WTC11 (cell line): ENCODE measurements around the gene PCDHGA10. TPM values are rescaled to one million over a fixed set of nuclear protein-coding genes. Genes with fewer than 3 reads are reported as not detected.

Source experiments
- ATAC-seq: fragments of 200-7000 bp; cut with Tn5 transposase; 2 replicates; pipeline ENCODE4 v1.10.0; 2021; ENCODE audit warnings: mild to moderate bottlenecking, moderate library complexity
- CTCF ChIA-PET: fragments of 300-600 bp; sonication (Branson Sonifier 250); formaldehyde crosslinking; loops from one replicate; lab custom pipeline; 2021; ENCODE audit warnings: antibody characterized with exemption; lab: Charles Lee
- POLR2A ChIA-PET: fragments of 350-600 bp; sonication (Branson Sonifier 250); formaldehyde crosslinking; loops from one replicate; lab custom pipeline; 2021; ENCODE audit warnings: antibody characterized with exemption; lab: Charles Lee
- DNase-seq: peaks from one replicate; pipeline ENCODE4 v3.0.0; 2021; ENCODE audit warnings: low spot score
- H3K27ac Mint-ChIP-seq: 2 replicates; pipeline ENCODE4 v1.8.0; 2021; ENCODE audit warnings: mixed read lengths
- H3K27me3 Mint-ChIP-seq: 2 replicates; pipeline ENCODE4 v1.8.0; 2021; ENCODE audit warnings: low read depth, mild to moderate bottlenecking, moderate library complexity, mixed read lengths
- H3K36me3 Mint-ChIP-seq: 2 replicates; pipeline ENCODE4 v1.8.0; 2021; ENCODE audit warnings: mixed read lengths
- H3K4me1 Mint-ChIP-seq: 2 replicates; pipeline ENCODE4 v1.8.0; 2022; ENCODE audit warnings: mixed read lengths
- H3K4me3 Mint-ChIP-seq: 2 replicates; pipeline ENCODE4 v1.8.0; 2021; ENCODE audit warnings: mild to moderate bottlenecking, moderate library complexity, mixed read lengths
- H3K9me3 Mint-ChIP-seq: 2 replicates; pipeline ENCODE4 v1.8.0; 2021; ENCODE audit warnings: mixed read lengths
- CREB1 ChIP-seq: sonication (generic); formaldehyde crosslinking; IDR thresholded peaks from 2 replicates; pipeline ENCODE4 v1.8.0; 2023; ENCODE audit warnings: mild to moderate bottlenecking, missing genetic modification reagents
- FOXJ3 ChIP-seq: sonication (generic); formaldehyde crosslinking; IDR thresholded peaks from 2 replicates; pipeline ENCODE4 v1.9.0; 2021; ENCODE audit warnings: missing genetic modification reagents, mild to moderate bottlenecking, borderline replicate concordance
- FOXK1 ChIP-seq: sonication (generic); formaldehyde crosslinking; IDR thresholded peaks from 2 replicates; pipeline ENCODE4 v1.8.0; 2022; ENCODE audit warnings: mild to moderate bottlenecking, moderate library complexity, missing genetic modification reagents
- MAX ChIP-seq: sonication (generic); formaldehyde crosslinking; IDR thresholded peaks from 2 replicates; pipeline ENCODE4 v1.8.0; 2022; ENCODE audit warnings: mild to moderate bottlenecking, missing genetic modification reagents
- SMAD3 ChIP-seq: sonication (generic); formaldehyde crosslinking; IDR thresholded peaks from 2 replicates; pipeline ENCODE4 v1.8.0; 2022; ENCODE audit warnings: missing genetic modification reagents, mild to moderate bottlenecking, borderline replicate concordance
- SMAD4 ChIP-seq: sonication (generic); formaldehyde crosslinking; IDR thresholded peaks from 2 replicates; pipeline ENCODE4 v1.8.0; 2022; ENCODE audit warnings: mild to moderate bottlenecking, missing genetic modification reagents
- TEAD1 ChIP-seq: sonication (generic); formaldehyde crosslinking; IDR thresholded peaks from 2 replicates; pipeline ENCODE4 v1.8.0; 2022; ENCODE audit warnings: mild to moderate bottlenecking, missing genetic modification reagents
- USF1 ChIP-seq: sonication (generic); formaldehyde crosslinking; IDR thresholded peaks from 2 replicates; pipeline ENCODE4 v1.8.0; 2022; ENCODE audit warnings: mild to moderate bottlenecking, missing genetic modification reagents
- ZNF121 ChIP-seq: sonication (generic); formaldehyde crosslinking; IDR thresholded peaks from 2 replicates; pipeline ENCODE4 v1.8.0; 2023; ENCODE audit warnings: missing genetic modification reagents
- ZNF532 ChIP-seq: fragments of 250-450 bp; sonication (Bioruptor Pico); IDR thresholded peaks from 2 replicates; pipeline ENCODE4 v1.9.0; 2021; ENCODE audit warnings: mild to moderate bottlenecking, borderline replicate concordance
- total RNA-seq: library from RNA; stranded (reverse); gene quantifications from 3 replicates; pipeline ENCODE4 v1.2.3, GENCODE V29; 2021
- TF ChIP-seq, protein P1 (sequence below): sonication (generic); formaldehyde crosslinking; IDR thresholded peaks from 2 replicates; pipeline ENCODE4 v1.8.1; 2023; ENCODE audit warnings: mild to moderate bottlenecking, moderate library complexity, missing genetic modification reagents
- TF ChIP-seq, protein P2 (sequence below): sonication (generic); formaldehyde crosslinking; conservative IDR thresholded peaks from 2 replicates; pipeline ENCODE4 v1.8.1; 2023; ENCODE audit warnings: mild to moderate bottlenecking, low read depth, missing genetic modification reagents, moderate library complexity
- TF ChIP-seq, protein P3 (sequence below): sonication (generic); formaldehyde crosslinking; IDR thresholded peaks from 2 replicates; pipeline ENCODE4 v1.8.1; 2022; ENCODE audit warnings: missing genetic modification reagents, borderline replicate concordance
- TF ChIP-seq, protein P4 (sequence below): sonication (generic); formaldehyde crosslinking; IDR thresholded peaks from 2 replicates; pipeline ENCODE4 v1.8.1; 2022; ENCODE audit warnings: low read depth, missing genetic modification reagents, borderline replicate concordance

Gene PCDHGA10
- total RNA-seq, 1 experiment from 2014 or later = 11.9 TPM

DNA sequence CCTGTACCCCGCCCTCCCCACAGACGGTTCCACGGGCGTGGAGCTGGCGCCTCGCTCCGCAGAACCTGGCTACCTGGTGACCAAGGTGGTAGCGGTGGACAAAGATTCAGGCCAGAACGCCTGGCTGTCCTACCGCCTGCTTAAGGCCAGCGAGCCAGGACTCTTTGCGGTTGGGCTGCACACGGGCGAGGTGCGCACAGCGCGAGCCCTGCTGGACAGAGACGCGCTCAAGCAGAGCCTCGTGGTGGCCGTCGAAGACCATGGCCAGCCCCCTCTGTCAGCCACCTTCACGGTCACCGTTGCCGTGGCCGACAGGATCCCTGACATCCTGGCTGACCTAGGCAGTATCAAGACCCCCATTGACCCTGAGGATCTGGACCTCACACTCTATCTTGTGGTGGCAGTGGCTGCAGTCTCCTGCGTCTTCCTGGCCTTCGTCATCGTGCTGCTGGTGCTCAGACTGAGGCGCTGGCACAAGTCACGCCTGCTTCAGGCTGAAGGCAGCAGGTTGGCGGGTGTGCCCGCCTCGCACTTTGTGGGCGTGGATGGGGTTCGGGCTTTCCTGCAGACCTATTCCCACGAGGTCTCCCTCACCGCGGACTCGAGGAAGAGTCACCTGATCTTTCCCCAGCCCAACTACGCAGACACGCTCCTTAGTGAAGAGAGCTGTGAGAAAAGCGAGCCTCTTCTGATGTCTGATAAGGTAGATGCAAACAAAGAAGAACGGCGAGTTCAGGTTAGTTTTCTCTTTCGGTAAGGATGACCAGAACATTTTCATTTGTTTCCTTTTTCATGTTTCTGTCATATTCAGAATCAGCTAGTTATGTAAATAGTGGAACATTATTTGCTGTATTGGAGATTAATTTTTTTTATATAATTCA lies 46.5 kb upstream of the PCDHGA10 start:
- H3K27me3 Mint-ChIP-seq = peaks cover 14% of the 10 kb centered on the region
- TF ChIP-seq, protein P1, sequence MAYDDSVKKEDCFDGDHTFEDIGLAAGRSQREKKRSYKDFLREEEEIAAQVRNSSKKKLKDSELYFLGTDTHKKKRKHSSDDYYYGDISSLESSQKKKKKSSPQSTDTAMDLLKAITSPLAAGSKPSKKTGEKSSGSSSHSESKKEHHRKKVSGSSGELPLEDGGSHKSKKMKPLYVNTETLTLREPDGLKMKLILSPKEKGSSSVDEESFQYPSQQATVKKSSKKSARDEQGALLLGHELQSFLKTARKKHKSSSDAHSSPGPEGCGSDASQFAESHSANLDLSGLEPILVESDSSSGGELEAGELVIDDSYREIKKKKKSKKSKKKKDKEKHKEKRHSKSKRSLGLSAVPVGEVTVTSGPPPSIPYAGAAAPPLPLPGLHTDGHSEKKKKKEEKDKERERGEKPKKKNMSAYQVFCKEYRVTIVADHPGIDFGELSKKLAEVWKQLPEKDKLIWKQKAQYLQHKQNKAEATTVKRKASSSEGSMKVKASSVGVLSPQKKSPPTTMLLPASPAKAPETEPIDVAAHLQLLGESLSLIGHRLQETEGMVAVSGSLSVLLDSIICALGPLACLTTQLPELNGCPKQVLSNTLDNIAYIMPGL (CRISPR knock-in tag) = no peak
- TF ChIP-seq SMAD4 (CRISPR knock-in tag) = peak; percentile 30; the same call in 1 of the 2 replicates
- TF ChIP-seq, all 79 proteins: peak for 1
- DNase-seq = no peak
- CTCF ChIA-PET = no interaction called here
- POLR2A ChIA-PET = no interaction called here
- Mint-ChIP-seq H3K27ac (no peak overlapping the region), H3K9me3 (peaks cover 57% of the 10 kb centered on the region), H3K36me3 (peaks cover 63% of the 10 kb centered on the region), H3K4me3 (no peak overlapping the region), H3K4me1 (peaks cover 24% of the 10 kb centered on the region)
- ATAC-seq = no peak

GRCh38 chr5:141369994-141370848 lies 42.6 kb upstream of the PCDHGA10 start, which contains the start of gene PCDHGB3:
PCDHGB3 (plus strand) TSS chr5:141370242; CDS start chr5:141370395, 153 bp downstream.
- peak within 1 kb of the TSS; percentile 61 for H3K4me3 Mint-ChIP-seq
- POLR2A ChIA-PET = interaction anchor here (0.6 kb wide), 1 partner anchor 248 kb away, joined by 3 read pairs; the partner anchor contains the start of gene DIAPH1
- H3K27ac Mint-ChIP-seq = peak within 1 kb of the TSS; percentile 91
- CTCF ChIA-PET = interaction anchor here (0.6 to 3.5 kb wide), 51 partner anchors 8 to 267 kb away, joined by 3 to 37 read pairs (median 6); partner anchors contain the start of genes DIAPH1, PCDHB10, PCDHB11 and PCDHB13
- H3K9me3 Mint-ChIP-seq = peaks cover 55% of the 10 kb centered on the region
- peak; percentile 56 for DNase-seq
- peaks cover 8% of the 10 kb centered on the region for H3K27me3 Mint-ChIP-seq
- peaks cover 61% of the 10 kb centered on the region for H3K36me3 Mint-ChIP-seq
- H3K4me1 Mint-ChIP-seq = peaks cover 5% of the 10 kb centered on the region
- TF ChIP-seq, protein P2, sequence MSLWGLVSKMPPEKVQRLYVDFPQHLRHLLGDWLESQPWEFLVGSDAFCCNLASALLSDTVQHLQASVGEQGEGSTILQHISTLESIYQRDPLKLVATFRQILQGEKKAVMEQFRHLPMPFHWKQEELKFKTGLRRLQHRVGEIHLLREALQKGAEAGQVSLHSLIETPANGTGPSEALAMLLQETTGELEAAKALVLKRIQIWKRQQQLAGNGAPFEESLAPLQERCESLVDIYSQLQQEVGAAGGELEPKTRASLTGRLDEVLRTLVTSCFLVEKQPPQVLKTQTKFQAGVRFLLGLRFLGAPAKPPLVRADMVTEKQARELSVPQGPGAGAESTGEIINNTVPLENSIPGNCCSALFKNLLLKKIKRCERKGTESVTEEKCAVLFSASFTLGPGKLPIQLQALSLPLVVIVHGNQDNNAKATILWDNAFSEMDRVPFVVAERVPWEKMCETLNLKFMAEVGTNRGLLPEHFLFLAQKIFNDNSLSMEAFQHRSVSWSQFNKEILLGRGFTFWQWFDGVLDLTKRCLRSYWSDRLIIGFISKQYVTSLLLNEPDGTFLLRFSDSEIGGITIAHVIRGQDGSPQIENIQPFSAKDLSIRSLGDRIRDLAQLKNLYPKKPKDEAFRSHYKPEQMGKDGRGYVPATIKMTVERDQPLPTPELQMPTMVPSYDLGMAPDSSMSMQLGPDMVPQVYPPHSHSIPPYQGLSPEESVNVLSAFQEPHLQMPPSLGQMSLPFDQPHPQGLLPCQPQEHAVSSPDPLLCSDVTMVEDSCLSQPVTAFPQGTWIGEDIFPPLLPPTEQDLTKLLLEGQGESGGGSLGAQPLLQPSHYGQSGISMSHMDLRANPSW = no peak
- TF ChIP-seq SMAD4 (CRISPR knock-in tag) = no peak
- TF ChIP-seq USF1 (CRISPR knock-in tag) = no peak
- no peak for TF ChIP-seq ZNF532 (CRISPR knock-in tag)
- no peak for TF ChIP-seq FOXK1 (CRISPR knock-in tag)
- TF ChIP-seq TEAD1 = no peak
- no peak for TF ChIP-seq SMAD3
- TF ChIP-seq, protein P3, sequence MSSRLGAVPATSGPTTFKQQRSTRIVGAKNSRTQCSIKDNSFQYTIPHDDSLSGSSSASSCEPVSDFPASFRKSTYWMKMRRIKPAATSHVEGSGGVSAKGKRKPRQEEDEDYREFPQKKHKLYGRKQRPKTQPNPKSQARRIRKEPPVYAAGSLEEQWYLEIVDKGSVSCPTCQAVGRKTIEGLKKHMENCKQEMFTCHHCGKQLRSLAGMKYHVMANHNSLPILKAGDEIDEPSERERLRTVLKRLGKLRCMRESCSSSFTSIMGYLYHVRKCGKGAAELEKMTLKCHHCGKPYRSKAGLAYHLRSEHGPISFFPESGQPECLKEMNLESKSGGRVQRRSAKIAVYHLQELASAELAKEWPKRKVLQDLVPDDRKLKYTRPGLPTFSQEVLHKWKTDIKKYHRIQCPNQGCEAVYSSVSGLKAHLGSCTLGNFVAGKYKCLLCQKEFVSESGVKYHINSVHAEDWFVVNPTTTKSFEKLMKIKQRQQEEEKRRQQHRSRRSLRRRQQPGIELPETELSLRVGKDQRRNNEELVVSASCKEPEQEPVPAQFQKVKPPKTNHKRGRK (CRISPR knock-in tag) = no peak
- TF ChIP-seq, protein P1 (CRISPR knock-in tag) = no peak
- TF ChIP-seq ZNF121 (CRISPR knock-in tag) = no peak
- no peak for TF ChIP-seq MAX (CRISPR knock-in tag)
- no peak for TF ChIP-seq FOXJ3 (CRISPR knock-in tag)
- TF ChIP-seq CREB1 (CRISPR knock-in tag) = no peak
- TF ChIP-seq, protein P4, sequence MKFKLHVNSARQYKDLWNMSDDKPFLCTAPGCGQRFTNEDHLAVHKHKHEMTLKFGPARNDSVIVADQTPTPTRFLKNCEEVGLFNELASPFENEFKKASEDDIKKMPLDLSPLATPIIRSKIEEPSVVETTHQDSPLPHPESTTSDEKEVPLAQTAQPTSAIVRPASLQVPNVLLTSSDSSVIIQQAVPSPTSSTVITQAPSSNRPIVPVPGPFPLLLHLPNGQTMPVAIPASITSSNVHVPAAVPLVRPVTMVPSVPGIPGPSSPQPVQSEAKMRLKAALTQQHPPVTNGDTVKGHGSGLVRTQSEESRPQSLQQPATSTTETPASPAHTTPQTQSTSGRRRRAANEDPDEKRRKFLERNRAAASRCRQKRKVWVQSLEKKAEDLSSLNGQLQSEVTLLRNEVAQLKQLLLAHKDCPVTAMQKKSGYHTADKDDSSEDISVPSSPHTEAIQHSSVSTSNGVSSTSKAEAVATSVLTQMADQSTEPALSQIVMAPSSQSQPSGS = no peak
- ATAC-seq = peak; percentile 95
